GM23248 (cell line): ENCODE data around the gene BUD31. TPM values are rescaled to one million over a fixed set of nuclear protein-coding genes. Genes with fewer than 3 reads are reported as not detected.
A peak's percentile ranks its signal among the peaks of the same experiment; 100 is the strongest.

ENCODE experiments used
- DNase-seq: peaks from one replicate; pipeline ENCODE4 v3.0.0-alpha.2; 2015
- H2AFZ ChIP-seq: fragments of 200-600 bp; sonication (generic); 2 replicates; pipeline ENCODE4 v1.6.1; 2016; ENCODE audit warnings: antibody characterized with exemption
- H3F3A ChIP-seq: fragments of 200-600 bp; sonication (generic); 2 replicates; pipeline ENCODE4 v1.6.1; 2016; ENCODE audit warnings: mild to moderate bottlenecking, antibody characterized with exemption, mixed run types; ENCODE audit not compliant: insufficient read depth
- H3K27ac ChIP-seq: fragments of 200-600 bp; sonication (generic); 2 replicates; pipeline ENCODE4 v1.5.1; 2016; ENCODE audit warnings: mild to moderate bottlenecking
- H3K27me3 ChIP-seq: fragments of 200-600 bp; sonication (generic); replicated peaks from 2 replicates; pipeline ENCODE4 v1.6.1; 2016; ENCODE audit warnings: mild to moderate bottlenecking; ENCODE audit not compliant: insufficient read depth
- H3K36me3 ChIP-seq: fragments of 200-600 bp; sonication (generic); 2 replicates; pipeline ENCODE4 v1.6.1; 2016; ENCODE audit warnings: low read depth, mild to moderate bottlenecking
- H3K4me1 ChIP-seq: fragments of 200-600 bp; sonication (generic); 2 replicates; pipeline ENCODE4 v1.6.1; 2016; ENCODE audit warnings: mild to moderate bottlenecking; ENCODE audit not compliant: insufficient read depth
- H3K4me2 ChIP-seq: fragments of 200-600 bp; sonication (generic); one replicate; pipeline ENCODE4 v1.6.1; 2016; ENCODE audit warnings: mild to moderate bottlenecking; ENCODE audit not compliant: unreplicated experiment
- H3K4me3 ChIP-seq: fragments of 200-600 bp; sonication (generic); 2 replicates; pipeline ENCODE4 v1.5.1; 2016; ENCODE audit warnings: mild to moderate bottlenecking
- H3K79me2 ChIP-seq: fragments of 200-600 bp; sonication (generic); 2 replicates; pipeline ENCODE4 v1.6.1; 2016; ENCODE audit warnings: mild to moderate bottlenecking; ENCODE audit not compliant: insufficient read depth
- H3K9ac ChIP-seq: fragments of 200-600 bp; sonication (generic); 2 replicates; pipeline ENCODE4 v1.6.1; 2016; ENCODE audit warnings: mild to moderate bottlenecking
- H3K9me2 ChIP-seq: fragments of 200-600 bp; sonication (generic); 2 replicates; pipeline ENCODE4 v1.6.1; 2016; ENCODE audit warnings: mixed run types, mild to moderate bottlenecking, moderate library complexity; ENCODE audit not compliant: insufficient read depth
- H3K9me3 ChIP-seq: fragments of 200-600 bp; sonication (generic); one replicate; pipeline ENCODE4 v1.6.1; 2017; ENCODE audit warnings: low read depth
- H4K20me1 ChIP-seq: fragments of 200-600 bp; sonication (generic); 2 replicates; pipeline ENCODE4 v1.6.0; 2016; ENCODE audit not compliant: insufficient read depth
- EZH2 ChIP-seq: fragments of 200-600 bp; sonication (generic); IDR thresholded peaks from 2 replicates; pipeline ENCODE4 v1.6.1; 2018; ENCODE audit warnings: antibody characterized with exemption, mild to moderate bottlenecking; ENCODE audit not compliant: insufficient read depth, poor library complexity, severe bottlenecking
- EZH2phosphoT487 ChIP-seq: fragments of 200-600 bp; sonication (generic); IDR thresholded peaks from 2 replicates; pipeline ENCODE4 v1.6.1; 2018; ENCODE audit warnings: antibody characterized with exemption, moderate library complexity, mild to moderate bottlenecking, low read depth; ENCODE audit not compliant: insufficient read depth
- WGBS, 2 experiments: methylation state at CpG; one replicate each; pipeline ENCODE4 v1.1.6; 2015 to 2017; ENCODE audit warnings: low lambda C conversion rate in 2 of 2, low coverage in 1 of 2; ENCODE audit errors: missing lambda C conversion rate in 2 of 2; 5-methylcytosine and 5-hydroxymethylcytosine counted together
- in situ Hi-C: fragments of 300-500 bp; cut with MboI; formaldehyde crosslinking; loops from 2 replicates; pipeline ENCODE4 v1.15.0; 2020
- polyA plus RNA-seq: library from polyadenylated mRNA; unstranded; fragments of >200 nt; fragmentation: Nextera tagmentation; extraction: Ambion mirVana; gene quantifications from 2 replicates; pipeline ENCODE4 v1.2.1, GENCODE V29; 2016
- total RNA-seq: library from RNA; depleted of rRNA; stranded (reverse); fragments of >200 nt; shearing (Covaris generic); gene quantifications from 2 replicates; pipeline ENCODE4 v1.2.3, GENCODE V29; 2014

BUD31 gene
- total and polyA plus RNA-seq, 2 experiments from 2014 or later, result 71.8 to 318 TPM

- TF ChIP-seq EZH2phosphoT487 (no peak), EZH2 (no peak)
- H3K27me3 ChIP-seq, result no peaks in the 10 kb centered on the region
- 82 to 85% methylated on average over 11 of the region's 11 CpGs for WGBS, 2 experiments
These were observed 37.3 kb upstream of the BUD31 start for GRCh38 chr7:99371376-99371920.

GRCh38 chr7:99372275-99373090 is 36.3 kb upstream of the BUD31 start:
- no peak overlapping the region for H3K27ac ChIP-seq

More at GRCh38 chr7:99371376-99371920, 37.3 kb upstream of the BUD31 start:
- Histone ChIP-seq H3K9me2 (no peaks in the 10 kb centered on the region), H3K9ac (no peak overlapping the region), H3K4me3 (no peak overlapping the region), H3K9me3 (no peaks in the 10 kb centered on the region), H3K4me2 (no peak overlapping the region), H3K79me2 (peaks cover 18% of the 10 kb centered on the region), H3F3A (peaks cover 28% of the 10 kb centered on the region), H3K36me3 (peaks cover under 1% of the 10 kb centered on the region; the same call in 1 of the 2 replicates), H3K4me1 (peaks cover 16% of the 10 kb centered on the region), H2AFZ (no peak overlapping the region), H3K27ac (no peak overlapping the region), H4K20me1 (no peaks in the 10 kb centered on the region)
- in situ Hi-C loops, result no loop called here
- DNase-seq, result peak; percentile 21

GRCh38 chr7:99373091-99374066 is 35.4 kb upstream of the BUD31 start:
- TF ChIP-seq EZH2 (no peak), EZH2phosphoT487 (no peak)
- peaks cover 44% of the 10 kb centered on the region for H3F3A ChIP-seq
- H3K79me2 ChIP-seq, result peaks cover 34% of the 10 kb centered on the region
- H3K9me3 ChIP-seq, result no peaks in the 10 kb centered on the region
- no peak overlapping the region for H3K27ac ChIP-seq
- peaks cover 7% of the 10 kb centered on the region; the same call in 1 of the 2 replicates for H3K36me3 ChIP-seq
- no peak for DNase-seq
- peak overlapping the region; percentile 88 for H3K4me3 ChIP-seq
- peak overlapping the region; percentile 83 for H2AFZ ChIP-seq
- WGBS, 2 experiments, result 88% methylated on average over 35 to 41 of the region's 41 CpGs
- no peaks in the 10 kb centered on the region for H3K9me2 ChIP-seq
- H3K4me2 ChIP-seq, result peak overlapping the region; percentile 77
- H3K27me3 ChIP-seq, result no peaks in the 10 kb centered on the region
- no peaks in the 10 kb centered on the region for H4K20me1 ChIP-seq
- peaks cover 17% of the 10 kb centered on the region for H3K4me1 ChIP-seq
- H3K9ac ChIP-seq, result peak overlapping the region; percentile 90
- in situ Hi-C loops, result no loop called here

More at GRCh38 chr7:99372275-99373090, 36.3 kb upstream of the BUD31 start:
- Histone ChIP-seq H3K4me3 (no peak overlapping the region), H3F3A (peaks cover 38% of the 10 kb centered on the region), H3K27me3 (no peaks in the 10 kb centered on the region), H4K20me1 (no peaks in the 10 kb centered on the region), H2AFZ (no peak overlapping the region), H3K9ac (0 out of 2 replicates have a peak overlapping the region, but pooled peaks have one; percentile 6), H3K4me1 (peaks cover 16% of the 10 kb centered on the region), H3K9me3 (no peaks in the 10 kb centered on the region), H3K4me2 (peak overlapping the region; percentile 14), H3K36me3 (peaks cover 1% of the 10 kb centered on the region; the same call in 1 of the 2 replicates), H3K79me2 (peaks cover 29% of the 10 kb centered on the region), H3K9me2 (no peaks in the 10 kb centered on the region)
- in situ Hi-C loops, result no loop called here
- no peak for TF ChIP-seq EZH2
- no peak for TF ChIP-seq EZH2phosphoT487
- 58% methylated on average over 21 of the region's 21 CpGs for WGBS, 2 experiments
- DNase-seq, result peak; percentile 55
